Activated CD8-positive, alpha-beta memory T cell treated with anti-CD3 and anti-CD28 coated beads for 36 hours (primary cell): ENCODE measurements around the gene TRAPPC14. TPM values are rescaled to one million over a fixed set of nuclear protein-coding genes. Genes with fewer than 3 reads are reported as not detected.

Source experiments
- CTCF ChIA-PET: fragments of 350-600 bp; sonication (Branson Sonifier 250); formaldehyde crosslinking; loops from one replicate; lab custom pipeline; 2021; ENCODE audit warnings: antibody characterized with exemption; lab: Charles Lee
- POLR2A ChIA-PET: fragments of 350-600 bp; sonication (Branson Sonifier 250); formaldehyde crosslinking; loops from one replicate; lab custom pipeline; 2021; ENCODE audit warnings: antibody characterized with exemption; lab: Charles Lee
- total RNA-seq, 2 experiments: library from RNA; stranded (reverse); gene quantifications; one replicate each; pipeline ENCODE4 v1.2.3, GENCODE V29; 2021

TRAPPC14 gene
- total RNA-seq, 2 experiments from 2014 or later, result 26.6 to 26.7 TPM

- CTCF ChIA-PET, result interaction anchor here (0.5 to 1.7 kb wide), 3 partner anchors 41 to 231 kb away, joined by 3 to 5 read pairs (median 3); no protein-coding TSS in a partner anchor
Measured at GRCh38 chr7:100176096-100177044, 17.8 kb upstream of the TRAPPC14 start.

GRCh38 chr7:100175296-100175935 is 16.9 kb upstream of the TRAPPC14 start:
- ChIA-PET CTCF (interaction anchor here (0.6 kb wide), 1 partner anchor 266 kb away, joined by 3 read pairs; no protein-coding TSS in a partner anchor), POLR2A (no interaction called here)

More at GRCh38 chr7:100176096-100177044, 17.8 kb upstream of the TRAPPC14 start:
- POLR2A ChIA-PET, result interaction anchor here (1.0 kb wide), 2 partner anchors 8 to 253 kb away, joined by 3 to 4 read pairs; partner anchors contain the start of genes GAL3ST4 and ZCWPW1

- ChIA-PET POLR2A (no interaction called here), CTCF (no interaction called here)
Measured at GRCh38 chr7:100174582-100174981, 16.1 kb upstream of the TRAPPC14 start.

- CTCF ChIA-PET, result no interaction called here
Measured at GRCh38 chr7:100173806-100174495, 15.4 kb upstream of the TRAPPC14 start.

GRCh38 chr7:100171840-100172239 is 13.3 kb upstream of the TRAPPC14 start:
- CTCF ChIA-PET, result interaction anchor here (1.0 kb wide), 1 partner anchor 49 kb away, joined by 4 read pairs; no protein-coding TSS in a partner anchor
- POLR2A ChIA-PET, result no interaction called here

More at GRCh38 chr7:100173806-100174495, 15.4 kb upstream of the TRAPPC14 start:
- POLR2A ChIA-PET, result no interaction called here

GRCh38 chr7:100171087-100171681 is 12.7 kb upstream of the TRAPPC14 start:
- ChIA-PET CTCF (interaction anchor here (0.6 to 1.0 kb wide), 2 partner anchors 50 to 208 kb away, joined by 3 to 4 read pairs; no protein-coding TSS in a partner anchor), POLR2A (interaction anchor here (0.5 kb wide), 1 partner anchor 194 kb away, joined by 6 read pairs; no protein-coding TSS in a partner anchor)

- ChIA-PET POLR2A (interaction anchor here (0.6 kb wide), 1 partner anchor 30 kb away, joined by 4 read pairs; no protein-coding TSS in a partner anchor), CTCF (no interaction called here)
Measured at GRCh38 chr7:100170101-100170897, 11.8 kb upstream of the TRAPPC14 start.

- POLR2A ChIA-PET, result interaction anchor here (1.3 kb wide), 1 partner anchor 8 kb away, joined by 4 read pairs; the partner anchor contains the start of genes GPC2 and STAG3
- CTCF ChIA-PET, result no interaction called here
Measured at GRCh38 chr7:100169147-100169850, 10.8 kb upstream of the TRAPPC14 start.

- POLR2A ChIA-PET, result interaction anchor here (1.3 kb wide), 1 partner anchor 9 kb away, joined by 4 read pairs; the partner anchor contains the start of genes GPC2 and STAG3
- CTCF ChIA-PET, result interaction anchor here (1.0 to 1.8 kb wide), 2 partner anchors 9 to 10 kb away, joined by 4 to 5 read pairs; partner anchors contain the start of genes GPC2, STAG3 and TRAPPC14
Measured at GRCh38 chr7:100167912-100168323, 9.4 kb upstream of the TRAPPC14 start.

GRCh38 chr7:100166970-100167911 is 8.7 kb upstream of the TRAPPC14 start:
- CTCF ChIA-PET, result interaction anchor here (0.7 to 1.8 kb wide), 7 partner anchors 9 to 241 kb away, joined by 3 to 5 read pairs (median 3); partner anchors contain the start of genes GPC2, STAG3 and TRAPPC14
- POLR2A ChIA-PET, result no interaction called here

GRCh38 chr7:100166317-100166940 is 7.9 kb upstream of the TRAPPC14 start:
- ChIA-PET CTCF (interaction anchor here (0.6 to 1.8 kb wide), 7 partner anchors 8 to 241 kb away, joined by 3 to 5 read pairs (median 3); partner anchors contain the start of gene TRAPPC14), POLR2A (no interaction called here)

GRCh38 chr7:100163871-100164270 is 5.3 kb upstream of the TRAPPC14 start:
- POLR2A ChIA-PET, result no interaction called here
- CTCF ChIA-PET, result interaction anchor here (1.1 kb wide), 1 partner anchor 15 kb away, joined by 5 read pairs; the partner anchor contains the start of gene LAMTOR4

GRCh38 chr7:100163006-100163531 is 4.5 kb upstream of the TRAPPC14 start:
- ChIA-PET CTCF (interaction anchor here (0.7 to 1.1 kb wide), 2 partner anchors 14 to 183 kb away, joined by 4 to 5 read pairs; partner anchors contain the start of gene LAMTOR4), POLR2A (no interaction called here)

- ChIA-PET POLR2A (no interaction called here), CTCF (no interaction called here)
Measured at GRCh38 chr7:100160067-100160466, 1.5 kb upstream of the TRAPPC14 start.
